ENCODE data around the gene ITK.

DNA sequence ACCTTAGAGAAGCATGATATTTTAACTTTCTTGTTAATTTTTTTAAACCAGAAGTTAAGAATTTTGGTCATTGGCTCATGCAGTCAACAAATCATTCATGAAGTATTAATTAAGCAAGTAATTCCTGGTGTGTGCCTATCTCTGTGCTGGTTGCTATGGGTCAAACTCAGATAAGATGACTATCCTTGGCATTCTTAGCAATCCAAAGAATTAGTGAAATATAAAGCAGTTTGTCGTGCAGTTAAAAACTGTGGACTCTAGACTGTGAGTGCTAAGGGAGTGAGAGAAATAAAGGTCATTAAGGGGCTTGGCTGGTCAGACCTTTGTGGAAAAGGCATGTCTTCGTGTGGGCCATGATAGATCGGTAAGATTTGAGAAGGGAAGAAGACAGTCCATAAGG lies 90.1 kb downstream of the ITK start:
- no peak for TF ChIP-seq EZH2phosphoT487 (IDR thresholded peaks at IDR 0.05; ENCODE audit: unreplicated experiment)
- TF ChIP-seq, protein P1, sequence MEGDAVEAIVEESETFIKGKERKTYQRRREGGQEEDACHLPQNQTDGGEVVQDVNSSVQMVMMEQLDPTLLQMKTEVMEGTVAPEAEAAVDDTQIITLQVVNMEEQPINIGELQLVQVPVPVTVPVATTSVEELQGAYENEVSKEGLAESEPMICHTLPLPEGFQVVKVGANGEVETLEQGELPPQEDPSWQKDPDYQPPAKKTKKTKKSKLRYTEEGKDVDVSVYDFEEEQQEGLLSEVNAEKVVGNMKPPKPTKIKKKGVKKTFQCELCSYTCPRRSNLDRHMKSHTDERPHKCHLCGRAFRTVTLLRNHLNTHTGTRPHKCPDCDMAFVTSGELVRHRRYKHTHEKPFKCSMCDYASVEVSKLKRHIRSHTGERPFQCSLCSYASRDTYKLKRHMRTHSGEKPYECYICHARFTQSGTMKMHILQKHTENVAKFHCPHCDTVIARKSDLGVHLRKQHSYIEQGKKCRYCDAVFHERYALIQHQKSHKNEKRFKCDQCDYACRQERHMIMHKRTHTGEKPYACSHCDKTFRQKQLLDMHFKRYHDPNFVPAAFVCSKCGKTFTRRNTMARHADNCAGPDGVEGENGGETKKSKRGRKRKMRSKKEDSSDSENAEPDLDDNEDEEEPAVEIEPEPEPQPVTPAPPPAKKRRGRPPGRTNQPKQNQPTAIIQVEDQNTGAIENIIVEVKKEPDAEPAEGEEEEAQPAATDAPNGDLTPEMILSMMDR (conservative IDR thresholded peaks at IDR 0.05; ENCODE audit: low read depth in 2 of 2), result no peak
- no peak for TF ChIP-seq JUNB (IDR thresholded peaks at IDR 0.05; ENCODE audit: unreplicated experiment)
- no peak for TF ChIP-seq EZH2 (IDR thresholded peaks at IDR 0.05; ENCODE audit: low read depth, unreplicated experiment)
- TF ChIP-seq, protein P2, sequence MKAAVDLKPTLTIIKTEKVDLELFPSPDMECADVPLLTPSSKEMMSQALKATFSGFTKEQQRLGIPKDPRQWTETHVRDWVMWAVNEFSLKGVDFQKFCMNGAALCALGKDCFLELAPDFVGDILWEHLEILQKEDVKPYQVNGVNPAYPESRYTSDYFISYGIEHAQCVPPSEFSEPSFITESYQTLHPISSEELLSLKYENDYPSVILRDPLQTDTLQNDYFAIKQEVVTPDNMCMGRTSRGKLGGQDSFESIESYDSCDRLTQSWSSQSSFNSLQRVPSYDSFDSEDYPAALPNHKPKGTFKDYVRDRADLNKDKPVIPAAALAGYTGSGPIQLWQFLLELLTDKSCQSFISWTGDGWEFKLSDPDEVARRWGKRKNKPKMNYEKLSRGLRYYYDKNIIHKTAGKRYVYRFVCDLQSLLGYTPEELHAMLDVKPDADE (IDR thresholded peaks at IDR 0.05), result no peak
- TF ChIP-seq POLR2AphosphoS5 (IDR thresholded peaks at IDR 0.05; ENCODE audit: low read depth), result no peak
- TF ChIP-seq CREB1 (CRISPR knock-in tag; IDR thresholded peaks at IDR 0.05; ENCODE audit: low read depth), result no peak
- TF ChIP-seq, protein P3, sequence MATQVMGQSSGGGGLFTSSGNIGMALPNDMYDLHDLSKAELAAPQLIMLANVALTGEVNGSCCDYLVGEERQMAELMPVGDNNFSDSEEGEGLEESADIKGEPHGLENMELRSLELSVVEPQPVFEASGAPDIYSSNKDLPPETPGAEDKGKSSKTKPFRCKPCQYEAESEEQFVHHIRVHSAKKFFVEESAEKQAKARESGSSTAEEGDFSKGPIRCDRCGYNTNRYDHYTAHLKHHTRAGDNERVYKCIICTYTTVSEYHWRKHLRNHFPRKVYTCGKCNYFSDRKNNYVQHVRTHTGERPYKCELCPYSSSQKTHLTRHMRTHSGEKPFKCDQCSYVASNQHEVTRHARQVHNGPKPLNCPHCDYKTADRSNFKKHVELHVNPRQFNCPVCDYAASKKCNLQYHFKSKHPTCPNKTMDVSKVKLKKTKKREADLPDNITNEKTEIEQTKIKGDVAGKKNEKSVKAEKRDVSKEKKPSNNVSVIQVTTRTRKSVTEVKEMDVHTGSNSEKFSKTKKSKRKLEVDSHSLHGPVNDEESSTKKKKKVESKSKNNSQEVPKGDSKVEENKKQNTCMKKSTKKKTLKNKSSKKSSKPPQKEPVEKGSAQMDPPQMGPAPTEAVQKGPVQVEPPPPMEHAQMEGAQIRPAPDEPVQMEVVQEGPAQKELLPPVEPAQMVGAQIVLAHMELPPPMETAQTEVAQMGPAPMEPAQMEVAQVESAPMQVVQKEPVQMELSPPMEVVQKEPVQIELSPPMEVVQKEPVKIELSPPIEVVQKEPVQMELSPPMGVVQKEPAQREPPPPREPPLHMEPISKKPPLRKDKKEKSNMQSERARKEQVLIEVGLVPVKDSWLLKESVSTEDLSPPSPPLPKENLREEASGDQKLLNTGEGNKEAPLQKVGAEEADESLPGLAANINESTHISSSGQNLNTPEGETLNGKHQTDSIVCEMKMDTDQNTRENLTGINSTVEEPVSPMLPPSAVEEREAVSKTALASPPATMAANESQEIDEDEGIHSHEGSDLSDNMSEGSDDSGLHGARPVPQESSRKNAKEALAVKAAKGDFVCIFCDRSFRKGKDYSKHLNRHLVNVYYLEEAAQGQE (IDR thresholded peaks at IDR 0.05; ENCODE audit: unreplicated experiment), result no peak
